Liver (tissue), 9 donors: ENCODE measurements around the gene GALNTL6. TPM values are rescaled to one million over a fixed set of nuclear protein-coding genes. Genes with fewer than 3 reads are reported as not detected.

Experiments used
- DNase-seq: peaks from one replicate; pipeline ENCODE4 v3.0.0-alpha.2; 2017; ENCODE audit warnings: low spot score
- H3K27ac ChIP-seq, 2 donors: one replicate each; pipeline ENCODE4 v1.7.0; 2013; ENCODE audit warnings: inconsistent platforms in 2 of 2, low read length in 2 of 2, control low read depth in 1 of 2, low read depth in 1 of 2, mild to moderate bottlenecking in 1 of 2
- H3K27me3 ChIP-seq, 4 donors: one replicate each; pipeline versions ENCODE4 v1.6.1 to v1.7.0; 2013; ENCODE audit warnings: low read length in 3 of 4, inconsistent platforms in 1 of 4, mild to moderate bottlenecking in 1 of 4, moderate library complexity in 1 of 4; ENCODE audit not compliant: control insufficient read depth in 4 of 4, insufficient read depth in 4 of 4
- H3K36me3 ChIP-seq, 4 donors: one replicate each; pipeline versions ENCODE4 v1.6.1 to v1.7.0; 2013; ENCODE audit warnings: low read length in 3 of 4, mild to moderate bottlenecking in 3 of 4, low read depth in 1 of 4, moderate library complexity in 1 of 4; ENCODE audit not compliant: control insufficient read depth in 4 of 4, insufficient read depth in 3 of 4
- H3K4me1 ChIP-seq, 4 donors: one replicate each; pipeline versions ENCODE4 v1.6.1 to v1.7.0; 2013; ENCODE audit warnings: low read length in 3 of 4, mild to moderate bottlenecking in 3 of 4, moderate library complexity in 1 of 4; ENCODE audit not compliant: control insufficient read depth in 4 of 4, insufficient read depth in 4 of 4
- H3K4me3 ChIP-seq, 3 donors: one replicate each; pipeline versions ENCODE4 v1.6.1 to v1.7.0; 2013; ENCODE audit warnings: low read length in 3 of 3, control low read depth in 1 of 3, low read depth in 1 of 3, mild to moderate bottlenecking in 1 of 3
- H3K9ac ChIP-seq, 2 donors: one replicate each; pipeline ENCODE4 v1.7.0; 2013; ENCODE audit warnings: low read length in 2 of 2, mild to moderate bottlenecking in 2 of 2, moderate library complexity in 2 of 2, control low read depth in 1 of 2, low read depth in 1 of 2
- H3K9me3 ChIP-seq, 4 donors: one replicate each; pipeline versions ENCODE4 v1.6.1 to v1.7.0; 2013; ENCODE audit warnings: low read length in 3 of 4; ENCODE audit not compliant: control insufficient read depth in 4 of 4
- CTCF ChIP-seq: fragments of 150-350 bp; IDR thresholded peaks from 2 replicates; pipeline ENCODE4 v1.5.1; 2017; ENCODE audit warnings: improper control_type of control experiment, low read depth, low read length; ENCODE audit not compliant: missing input control
- GABPA ChIP-seq, 2 donors: IDR thresholded peaks in 1 of 2; conservative IDR thresholded peaks in 1 of 2; 2 replicates each; pipeline ENCODE4 v1.6.1; 2016; ENCODE audit warnings: antibody characterized with exemption in 2 of 2, mild to moderate bottlenecking in 1 of 2, moderate library complexity in 1 of 2
- HNF4G ChIP-seq: IDR thresholded peaks from 2 replicates; pipeline ENCODE4 v1.6.1; 2016; ENCODE audit warnings: antibody characterized with exemption
- JUND ChIP-seq, 2 donors: IDR thresholded peaks; 2 replicates each; pipeline ENCODE4 v1.6.1; 2016; ENCODE audit warnings: antibody characterized with exemption in 2 of 2
- MAX ChIP-seq: IDR thresholded peaks from 2 replicates; pipeline ENCODE4 v1.6.1; 2016; ENCODE audit warnings: antibody characterized with exemption
- RAD21 ChIP-seq, 2 donors: IDR thresholded peaks; 2 replicates each; pipeline ENCODE4 v1.6.1; 2016; ENCODE audit warnings: antibody characterized with exemption in 2 of 2, mild to moderate bottlenecking in 2 of 2
- REST ChIP-seq: IDR thresholded peaks from 2 replicates; pipeline ENCODE4 v1.6.1; 2016; ENCODE audit warnings: antibody characterized with exemption, mild to moderate bottlenecking
- SP1 ChIP-seq: IDR thresholded peaks from 2 replicates; pipeline ENCODE4 v1.6.1; 2018; ENCODE audit warnings: antibody characterized with exemption, mild to moderate bottlenecking
- YY1 ChIP-seq: IDR thresholded peaks from 2 replicates; pipeline ENCODE4 v1.6.1; 2016; ENCODE audit warnings: antibody characterized with exemption, mild to moderate bottlenecking
- ZBTB33 ChIP-seq: IDR thresholded peaks from 2 replicates; pipeline ENCODE4 v1.6.1; 2016; ENCODE audit warnings: antibody characterized with exemption
- whole genome bisulfite sequencing: extraction: QIAGEN DNeasy Blood & Tissue Kit; methylation state at CpG from one replicate; pipeline ENCODE4 v1.1.7; 2013; 5-methylcytosine and 5-hydroxymethylcytosine counted together
- polyA plus RNA-seq, 2 donors: library from polyadenylated mRNA; stranded (reverse) in 1 of 2; unstranded in 1 of 2; fragments of 200-250 nt in 1 of 2; fragments of >200 nt in 1 of 2; fragmentation: Nextera tagmentation in 1 of 2; extraction: Ambion mirVana in 1 of 2; gene quantifications; one replicate each; pipeline versions ENCODE4 v1.2.1 to v1.2.3, GENCODE V29; 2013 to 2015
- total RNA-seq, 2 donors: library from RNA; depleted of rRNA; stranded (reverse); fragments of >200 nt; gene quantifications; one replicate each; pipeline ENCODE4 v1.2.3, GENCODE V29; 2014
- donor health status: healthy.
- donor health status: healthy.
- donor health status: healthy.
- donor health status: healthy.
- donor health status: healthy.

Gene GALNTL6
- total and polyA plus RNA-seq, 4 donors, result 0.06 to 0.08 TPM; not detected in 2

GRCh38 chr4:172253409-172253808, 440.2 kb downstream of the GALNTL6 start:
- Histone ChIP-seq H3K36me3 (no peaks in the 10 kb centered on the region), H3K9me3 (no peaks in the 10 kb centered on the region), H3K27me3 (peaks cover 0 to 2% (median 0%) of the 10 kb centered on the region in 4 donors), H3K4me1 (no peaks in the 10 kb centered on the region), H3K27ac (no peak overlapping the region), H3K4me3 (no peak overlapping the region), H3K9ac (no peak overlapping the region)
- 17% methylated on average over 1 of the region's 1 CpG for WGBS
- DNase-seq, result no peak
- no peak for TF ChIP-seq JUND (IDR thresholded peaks at IDR 0.05)
- no peak for TF ChIP-seq RAD21 (IDR thresholded peaks at IDR 0.05)
- no peak for TF ChIP-seq GABPA (IDR thresholded peaks at IDR 0.05 in 1 of 2, conservative IDR thresholded peaks at IDR 0.05 in 1 of 2)
- no peak for TF ChIP-seq YY1

GRCh38 chr4:172256820-172257219, 443.6 kb downstream of the GALNTL6 start:
- 57% methylated on average over 1 of the region's 1 CpG for WGBS

GRCh38 chr4:172270397-172270796, 457.2 kb downstream of the GALNTL6 start:
- DNase-seq, result no peak
- Histone ChIP-seq H3K27me3 (no peaks in the 10 kb centered on the region), H3K9ac (no peak overlapping the region), H3K4me3 (no peak overlapping the region), H3K27ac (no peak overlapping the region), H3K4me1 (no peaks in the 10 kb centered on the region), H3K36me3 (no peaks in the 10 kb centered on the region), H3K9me3 (no peaks in the 10 kb centered on the region)
- WGBS, result 72% methylated on average over 2 of the region's 2 CpGs
- TF ChIP-seq GABPA (IDR thresholded peaks at IDR 0.05 in 1 of 2, conservative IDR thresholded peaks at IDR 0.05 in 1 of 2), result no peak
- no peak for TF ChIP-seq ZBTB33
- no peak for TF ChIP-seq REST
- no peak for TF ChIP-seq CTCF
- TF ChIP-seq HNF4G, result no peak
- TF ChIP-seq YY1, result no peak

More at GRCh38 chr4:172256820-172257219, 443.6 kb downstream of the GALNTL6 start:
- no peaks in the 10 kb centered on the region for H3K4me1 ChIP-seq
- H3K4me3 ChIP-seq, result no peak overlapping the region
- no peak overlapping the region for H3K9ac ChIP-seq
- TF ChIP-seq REST (no peak), SP1 (no peak), YY1 (no peak), RAD21 (IDR thresholded peaks at IDR 0.05) (no peak), MAX (no peak)
- peaks cover 0 to 2% (median 0%) of the 10 kb centered on the region in 4 donors for H3K27me3 ChIP-seq
- no peaks in the 10 kb centered on the region for H3K36me3 ChIP-seq
- no peak overlapping the region for H3K27ac ChIP-seq
- no peak for DNase-seq
- no peaks in the 10 kb centered on the region for H3K9me3 ChIP-seq
